Midbrain (tissue), 1 donor: ENCODE data around the gene ATP9B.
"Not testable (repeated sequence)": the region's sequence is repeated elsewhere in the genome, so short reads cannot be mapped to it uniquely, and the experiment has no call there.

Source experiments
- DNase-seq: peaks from one replicate; lab custom pipeline; 2025; lab: John Stamatoyannopoulos, UW

The ATP9B gene

GRCh38 chr18:79229431-79229830 is 160.2 kb downstream of the ATP9B start:
- DNase-seq = no peak

DNA sequence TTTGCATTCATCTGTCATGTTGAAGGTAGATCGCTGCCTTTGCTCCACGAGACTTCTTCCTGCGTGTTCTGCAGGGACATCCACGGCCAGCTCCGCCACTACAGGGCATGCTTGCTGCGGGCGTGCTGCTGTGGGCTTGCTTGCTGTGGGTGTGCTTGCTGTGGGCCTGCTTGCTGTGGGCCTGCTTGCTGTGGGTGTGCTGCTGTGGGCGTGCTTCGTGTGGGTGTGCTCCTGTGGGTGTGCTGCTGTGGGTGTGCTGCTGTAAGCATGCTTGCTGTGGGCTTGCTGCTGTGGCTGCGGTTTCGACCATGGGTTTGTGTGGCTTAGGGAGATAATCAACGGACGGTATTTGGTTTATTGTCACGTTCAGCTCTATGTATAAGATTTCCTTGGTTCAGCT is 165.2 kb downstream of the ATP9B start:
- DNase-seq = no peak

DNA sequence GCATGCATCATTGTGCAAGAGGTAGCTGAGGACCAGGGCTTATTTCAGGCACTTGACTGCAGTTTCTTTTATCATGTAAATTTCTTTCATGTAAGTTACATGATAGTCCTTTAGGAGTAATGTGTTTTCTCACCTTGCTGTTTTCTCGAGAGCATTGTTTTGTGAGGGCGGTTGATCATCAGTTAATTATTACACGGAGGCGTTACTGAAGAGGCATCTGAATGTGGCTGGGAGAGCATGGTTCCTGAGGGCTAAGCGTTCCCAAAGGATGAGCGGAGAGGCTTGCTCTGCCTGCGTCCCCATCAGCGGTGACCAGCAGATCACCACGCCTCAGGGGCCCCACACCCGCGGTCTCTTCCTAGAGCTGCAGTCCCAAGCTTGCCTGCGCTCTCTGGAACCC is 170.4 kb downstream of the ATP9B start:
- DNase-seq = no peak

- DNase-seq = no peak
Observed at GRCh38 chr18:79241755-79242154, 172.6 kb downstream of the ATP9B start.

- DNase-seq = no peak
Observed at GRCh38 chr18:79242246-79242645, 173.1 kb downstream of the ATP9B start.

DNA sequence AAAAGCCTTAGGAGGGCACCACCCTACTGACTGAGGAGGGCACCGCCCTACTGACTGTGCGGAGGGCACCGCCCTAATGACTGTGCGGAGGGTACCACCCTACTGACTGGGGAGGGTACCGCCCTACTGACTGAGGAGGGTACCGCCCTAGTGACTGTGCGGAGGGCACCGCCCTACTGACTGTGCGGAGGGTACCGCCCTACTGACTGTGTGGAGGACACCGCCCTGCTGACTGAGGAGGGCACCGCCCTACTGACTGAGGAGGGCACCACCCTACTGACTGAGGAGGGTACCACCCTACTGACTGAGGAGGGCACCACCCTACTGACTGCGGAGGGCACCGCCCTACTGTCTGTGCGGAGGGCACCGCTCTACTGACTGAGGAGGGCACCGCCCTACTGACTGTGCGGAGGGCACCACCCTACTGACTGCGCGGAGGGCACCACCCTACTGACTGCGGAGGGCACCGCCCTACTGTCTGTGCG is 176.4 kb downstream of the ATP9B start:
- no peak for DNase-seq

GRCh38 chr18:79246309-79247108 is 177.3 kb downstream of the ATP9B start:
- peak; percentile 71 for DNase-seq

DNA sequence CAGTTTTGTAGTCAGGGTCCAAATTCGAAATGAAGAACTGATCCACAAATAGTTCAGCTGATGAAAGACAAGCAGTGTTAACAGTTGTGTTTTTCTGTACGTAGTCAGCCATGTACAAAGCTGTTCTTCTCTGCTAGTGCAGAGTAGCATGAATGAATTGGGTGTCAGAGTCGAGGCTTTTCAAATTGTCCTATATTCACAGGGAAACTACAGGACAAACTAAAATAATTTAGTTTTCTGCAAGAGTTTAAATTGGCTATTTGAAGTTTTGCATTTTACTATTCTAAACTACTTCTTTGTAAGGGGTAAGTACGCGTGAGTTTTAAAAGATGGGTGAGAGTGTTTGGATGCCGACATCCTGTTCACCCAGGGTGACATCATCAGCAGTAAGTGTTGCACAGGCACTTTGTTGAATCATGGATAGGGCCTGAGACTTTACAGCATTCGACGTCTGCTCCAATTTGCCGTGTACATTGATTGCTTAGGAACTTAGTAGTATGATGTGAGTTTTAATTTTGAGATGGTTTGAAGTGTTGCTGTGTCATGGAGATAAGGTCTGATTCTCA is 179.4 kb downstream of the ATP9B start:
- DNase-seq = peak; percentile 6

GRCh38 chr18:79250301-79250981 is 181.2 kb downstream of the ATP9B start:
- DNase-seq = peak; percentile 10

DNA sequence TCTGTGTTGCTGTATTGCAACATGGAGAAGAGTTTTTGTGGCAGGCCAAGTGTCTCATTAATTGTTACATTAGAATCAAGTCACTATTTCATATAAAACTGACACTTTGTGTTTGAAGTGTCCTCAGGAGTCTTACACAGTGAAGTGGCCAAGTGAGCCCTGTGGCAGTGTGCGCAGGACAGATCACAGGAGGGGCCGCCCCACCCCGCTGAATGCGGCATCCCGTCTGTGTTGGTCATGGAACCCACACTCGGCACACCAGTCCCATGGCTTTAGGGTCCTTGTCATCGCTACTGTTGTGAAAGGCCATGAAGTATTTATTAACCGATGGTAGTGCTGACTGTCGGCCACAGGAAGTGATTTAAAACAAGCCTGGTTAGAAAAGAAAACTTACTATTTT is 181.8 kb downstream of the ATP9B start:
- no peak for DNase-seq

DNA sequence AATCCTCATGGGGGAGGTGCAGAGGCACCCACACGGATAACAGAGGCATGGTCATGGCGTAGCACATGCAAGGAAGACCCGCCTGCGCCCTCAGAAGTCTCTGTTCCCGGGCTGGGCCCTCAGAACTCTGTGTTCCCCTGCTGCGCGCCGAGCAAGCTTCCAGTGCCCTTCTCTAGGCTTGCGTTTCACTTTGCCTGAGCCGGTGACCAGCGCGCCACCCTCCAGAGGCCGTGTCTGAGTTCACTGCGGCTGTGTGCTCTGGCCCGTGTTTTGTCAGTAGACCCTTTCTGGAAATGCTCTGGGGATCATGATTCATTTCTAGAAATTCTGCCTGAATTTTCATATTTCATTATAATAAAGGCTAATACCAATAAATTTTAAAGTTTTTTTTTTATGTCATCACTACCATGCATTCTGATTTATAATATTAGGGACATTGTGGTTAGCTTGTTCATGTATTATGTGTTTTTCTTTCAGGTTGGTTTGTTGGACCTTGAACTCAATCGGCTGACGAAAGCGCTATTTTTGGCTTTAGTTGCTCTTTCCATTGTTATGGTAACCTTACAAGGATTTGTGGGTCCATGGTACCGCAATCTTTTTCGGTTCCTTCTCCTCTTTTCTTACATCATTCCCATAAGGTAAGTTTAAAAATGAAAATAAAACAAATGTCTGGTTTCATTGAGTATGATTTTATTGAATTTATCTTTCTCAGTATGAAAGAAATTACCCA is 183.9 kb downstream of the ATP9B start:
- peak; percentile 19 for DNase-seq

- peak; percentile 67 for DNase-seq
Observed at GRCh38 chr18:79257480-79257879, 188.3 kb downstream of the ATP9B start.

DNA sequence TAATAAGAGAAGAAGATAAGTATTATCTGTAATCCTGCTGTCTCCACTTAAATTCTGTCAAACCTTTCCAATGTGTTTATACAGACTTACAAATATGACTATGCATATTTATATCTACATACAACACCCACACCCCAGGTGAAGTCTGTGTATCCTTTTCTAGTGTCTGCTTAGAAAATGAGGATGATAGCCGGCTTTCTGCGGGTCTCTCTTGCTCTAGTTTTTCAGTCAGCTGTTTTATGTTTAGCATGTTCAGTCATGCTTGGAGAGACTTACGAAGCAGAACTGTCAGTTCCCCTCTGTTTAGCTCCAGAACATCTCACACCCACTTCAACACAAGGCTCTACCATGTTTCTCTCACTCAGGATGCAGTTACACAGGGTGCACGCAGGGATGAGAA is 189.3 kb downstream of the ATP9B start:
- no peak for DNase-seq

DNA sequence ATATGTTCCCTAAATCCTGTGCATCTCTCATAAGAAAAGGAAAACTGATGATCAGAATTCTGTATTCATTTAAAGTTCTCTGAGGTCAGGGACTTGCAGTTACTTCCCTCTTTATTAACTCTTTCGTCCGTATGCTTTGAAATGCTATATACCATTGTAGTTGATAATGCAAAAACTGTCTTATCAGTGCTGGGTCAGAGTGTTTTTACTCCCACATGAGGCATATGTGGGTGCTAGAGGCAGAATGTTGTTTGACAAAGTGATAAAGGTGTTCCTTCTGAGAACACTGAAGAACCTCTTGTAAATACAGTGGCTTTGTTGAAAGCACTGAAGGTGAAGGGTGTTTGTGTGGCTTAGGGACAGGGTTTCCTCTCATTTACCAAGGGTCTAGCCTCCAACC is 190.0 kb downstream of the ATP9B start:
- no peak for DNase-seq

- no peak for DNase-seq
Observed at GRCh38 chr18:79260023-79260422, 190.8 kb downstream of the ATP9B start.

- peak; percentile 11 for DNase-seq
Observed at GRCh38 chr18:79260510-79260909, 191.3 kb downstream of the ATP9B start.

DNA sequence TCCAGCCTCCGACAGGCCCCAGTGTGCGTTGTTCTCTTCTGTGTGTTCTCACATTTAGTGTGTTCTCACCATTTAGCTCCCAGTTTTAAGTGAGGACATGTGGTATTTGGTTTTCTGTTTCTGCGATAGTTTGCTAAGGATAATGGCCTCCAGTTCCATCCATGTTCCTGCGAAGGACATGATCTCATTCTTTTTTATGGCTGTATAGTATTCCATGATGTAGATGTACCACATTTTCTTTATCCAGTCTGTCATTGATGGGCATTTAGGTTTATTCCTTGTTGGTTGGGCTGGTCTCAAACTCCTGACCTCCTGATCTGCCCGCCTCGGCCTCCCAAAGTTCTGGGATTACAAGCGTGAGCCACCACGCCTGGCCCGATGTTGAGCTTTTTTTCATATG is 195.9 kb downstream of the ATP9B start:
- DNase-seq = not testable (repeated sequence)

DNA sequence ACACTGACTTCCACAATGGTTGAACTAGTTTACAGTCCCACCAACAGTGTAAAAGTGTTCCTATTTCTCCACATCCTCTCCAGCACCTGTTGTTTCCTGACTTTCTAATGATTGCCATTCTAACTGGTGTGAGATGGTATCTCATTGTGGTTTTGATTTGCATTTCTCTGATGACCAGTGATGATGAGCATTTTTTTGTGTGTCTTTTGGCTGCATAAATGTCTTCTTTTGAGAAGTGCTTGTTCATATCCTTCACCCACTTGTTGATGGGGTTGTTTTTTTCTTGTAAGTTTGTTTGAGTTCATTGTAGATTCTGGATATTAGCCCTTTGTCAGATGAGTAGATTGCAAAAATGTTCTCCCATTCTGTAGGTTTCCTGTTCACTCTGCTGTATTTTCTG is 202.6 kb downstream of the ATP9B start:
- DNase-seq = not testable (repeated sequence)

DNA sequence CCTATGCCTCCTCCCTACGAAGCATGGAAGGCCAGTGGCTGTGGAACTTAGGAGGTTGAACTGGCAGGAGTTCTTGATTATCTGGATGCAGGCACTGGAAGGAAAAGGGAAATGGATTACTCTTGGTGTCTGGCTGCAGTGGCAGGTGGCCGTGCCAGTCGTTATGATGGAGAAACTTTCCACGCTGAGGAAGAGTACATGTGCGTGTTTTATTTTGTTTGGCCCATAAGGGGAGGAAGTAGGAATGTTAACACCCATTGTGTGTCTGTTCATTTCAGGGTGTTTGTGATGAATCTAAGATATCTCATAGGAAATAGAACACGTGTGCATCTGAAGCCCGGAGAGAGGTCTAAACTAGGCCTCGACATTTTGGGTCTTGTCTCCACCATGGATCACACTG is 203.7 kb downstream of the ATP9B start:
- no peak for DNase-seq

DNA sequence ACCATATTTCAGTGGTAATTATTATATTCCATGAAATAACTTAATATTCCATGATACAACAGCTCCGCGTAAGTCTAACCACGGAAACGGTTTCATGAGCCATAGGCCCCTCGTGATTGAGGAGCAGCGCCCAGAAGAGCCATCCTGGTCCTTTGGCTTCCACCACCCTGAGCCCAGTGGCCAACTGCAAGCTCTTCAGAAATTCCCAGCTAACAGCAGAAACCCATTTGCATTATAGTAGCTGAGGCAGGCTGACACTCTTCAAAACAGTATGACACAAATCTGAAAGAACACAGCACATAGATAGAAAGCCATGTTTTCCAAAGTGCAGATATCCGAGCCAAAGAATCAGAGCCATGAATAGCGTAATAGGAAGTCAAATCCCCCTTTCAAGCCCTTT is 205.6 kb downstream of the ATP9B start:
- DNase-seq = no peak

DNA sequence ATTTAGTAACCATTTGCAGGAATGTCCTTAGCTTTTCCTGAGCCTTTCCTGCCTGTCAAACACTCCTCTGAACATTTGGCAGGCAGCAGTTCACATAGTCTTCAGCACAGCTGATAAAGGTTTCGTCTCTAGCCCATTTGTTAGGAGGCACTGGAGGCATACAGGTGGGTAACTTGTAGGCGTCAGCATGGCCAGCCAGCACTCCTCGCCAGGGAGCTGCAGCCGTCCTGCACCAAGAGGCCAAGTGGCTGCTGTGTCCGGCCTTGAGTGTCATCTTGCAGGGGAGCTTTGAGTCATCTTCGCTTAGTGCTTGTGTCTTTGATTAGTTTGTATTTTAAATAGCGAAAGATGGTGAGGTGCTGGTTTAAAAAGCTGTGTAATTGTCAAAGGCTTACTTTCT is 206.3 kb downstream of the ATP9B start:
- no peak for DNase-seq

- no peak for DNase-seq
Observed at GRCh38 chr18:79275992-79276391, 206.8 kb downstream of the ATP9B start.
